ENCODE measurements around the gene DEPP1.

DEPP1 gene

DNA sequence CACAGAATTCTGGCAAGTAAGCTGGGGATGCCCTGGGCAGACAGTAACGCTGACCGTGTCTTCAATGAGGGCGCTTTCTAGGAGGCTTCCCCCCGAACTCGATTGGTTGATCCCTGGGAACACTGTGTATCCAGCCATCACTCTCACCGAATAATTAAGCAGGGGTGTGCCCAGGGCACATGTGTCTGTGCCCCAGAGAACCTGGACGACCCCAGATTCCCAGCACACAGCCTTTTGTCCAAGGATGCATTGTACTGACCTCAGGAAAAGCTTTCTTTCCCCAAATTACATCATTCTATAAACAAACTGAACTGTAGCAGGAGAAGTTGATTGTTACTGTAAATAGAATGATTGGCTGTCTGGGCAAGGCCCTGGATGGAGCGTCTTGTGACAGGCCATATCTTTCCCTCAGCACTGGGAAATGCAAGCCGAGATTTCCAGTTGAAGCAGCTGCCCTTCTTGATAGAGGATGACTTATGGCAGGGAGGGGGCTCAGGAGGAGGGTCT lies 6.6 kb upstream of the DEPP1 start:
- Histone ChIP-seq H3K9ac (no peak overlapping the region), H3K4me3 (no peak overlapping the region), H3K27ac (no peak overlapping the region), H4K20me1 (peaks cover 0 to 100% (median 9%) of the 10 kb centered on the region in 11 experiments; a peak in 10 of 22 replicates), H3K36me3 (peaks cover 0 to 100% (median 52%) of the 10 kb centered on the region in 11 experiments; a peak in 18 of 22 replicates), H3K4me2 (no peak overlapping the region), H3K4me1 (peaks cover 42 to 69% (median 52%) of the 10 kb centered on the region in 10 experiments), H3K27me3 (no peaks in the 10 kb centered on the region), H3K9me3 (replicated peaks in 1 of 11) (no peaks in the 10 kb centered on the region)
- no peak for TF ChIP-seq Cebpa-rat (IDR thresholded peaks at IDR 0.05)

GRCh38 chr10:44984671-44985101 lies 6.1 kb upstream of the DEPP1 start:
- Histone ChIP-seq H3K27ac (no peak overlapping the region; a peak in 1 of 22 replicates), H4K20me1 (peaks cover 0 to 100% (median 9%) of the 10 kb centered on the region in 11 experiments; a peak in 10 of 22 replicates), H3K27me3 (no peaks in the 10 kb centered on the region), H3K4me2 (no peak overlapping the region; a peak in 1 of 22 replicates), H3K4me1 (peaks cover 42 to 69% (median 52%) of the 10 kb centered on the region in 10 experiments), H3K9ac (no peak overlapping the region), H3K4me3 (no peak overlapping the region), H3K36me3 (peaks cover 0 to 100% (median 52%) of the 10 kb centered on the region in 11 experiments; a peak in 18 of 22 replicates), H3K9me3 (replicated peaks in 1 of 11) (no peaks in the 10 kb centered on the region)
- TF ChIP-seq Cebpa-rat (IDR thresholded peaks at IDR 0.05) = no peak

GRCh38 chr10:44983895-44984278 lies 5.3 kb upstream of the DEPP1 start:
- peak overlapping the region in 4 of 11 experiments; percentile 92 to 100 (median 97); a peak in 5 of 22 replicates for H3K4me2 ChIP-seq

DNA sequence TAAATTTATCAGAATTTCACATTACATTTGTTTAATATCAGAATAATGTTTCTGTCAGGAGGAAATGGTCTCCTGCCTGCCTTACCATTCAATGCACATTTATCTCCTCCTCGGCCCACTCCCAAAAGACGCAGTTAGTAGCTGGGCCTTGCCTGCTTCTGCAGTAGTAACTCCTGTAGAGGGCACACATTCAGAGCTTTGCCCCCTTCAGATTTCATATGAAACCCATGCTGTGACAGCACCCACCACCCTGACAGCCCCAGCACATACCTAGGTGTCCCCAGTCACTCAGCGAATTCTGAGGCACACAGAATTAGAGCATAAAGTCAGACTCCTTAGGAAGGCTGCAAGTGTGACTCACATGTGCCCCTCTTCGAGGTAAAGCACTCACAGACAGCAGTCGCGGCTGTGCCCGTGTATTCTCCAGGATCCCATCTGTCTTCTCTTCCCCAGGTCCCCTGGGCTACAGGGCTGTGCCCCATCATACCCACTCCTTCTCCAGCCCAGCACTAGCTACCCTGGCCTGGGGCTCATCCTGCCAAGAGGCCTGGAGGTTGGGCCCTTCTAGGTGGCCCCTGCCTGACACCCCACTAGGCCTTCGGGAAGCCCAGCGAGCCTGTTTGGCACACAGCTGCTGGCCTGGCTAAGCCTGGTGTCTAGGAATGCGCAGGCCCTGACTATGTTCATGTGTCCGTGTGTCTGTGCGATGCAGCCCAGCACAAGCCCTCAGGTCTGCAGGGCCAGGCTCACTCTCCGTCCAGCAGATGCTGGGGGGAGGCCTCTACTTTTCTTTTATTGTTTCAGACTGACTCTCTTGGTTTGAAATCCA lies 4.7 kb upstream of the DEPP1 start:
- no peaks in the 10 kb centered on the region for H3K9me3 ChIP-seq (replicated peaks in 1 of 11)
- peaks cover 0 to 97% (median 45%) of the 10 kb centered on the region in 11 experiments; a peak in 18 of 22 replicates for H3K36me3 ChIP-seq
- peak overlapping the region in 4 of 11 experiments; percentile 21 to 60 (median 38); a peak in 5 of 22 replicates for H3K9ac ChIP-seq
- no peak for TF ChIP-seq Cebpa-rat (IDR thresholded peaks at IDR 0.05)
- peaks cover 46 to 74% (median 56%) of the 10 kb centered on the region in 10 experiments for H3K4me1 ChIP-seq
- no peak overlapping the region for H3K4me3 ChIP-seq
- H4K20me1 ChIP-seq = peaks cover 0 to 98% (median 9%) of the 10 kb centered on the region in 11 experiments; a peak in 8 of 22 replicates
- H3K4me2 ChIP-seq = peak overlapping the region in 7 of 11 experiments; percentile 92 to 100 (median 96); a peak in 10 of 22 replicates
- H3K27ac ChIP-seq = peak overlapping the region in 4 of 11 experiments; percentile 8 to 80 (median 40); a peak in 4 of 22 replicates
- no peaks in the 10 kb centered on the region for H3K27me3 ChIP-seq

More at GRCh38 chr10:44983895-44984278, 5.3 kb upstream of the DEPP1 start:
- peaks cover 0 to 100% (median 51%) of the 10 kb centered on the region in 11 experiments; a peak in 18 of 22 replicates for H3K36me3 ChIP-seq
- H4K20me1 ChIP-seq = peaks cover 0 to 100% (median 9%) of the 10 kb centered on the region in 11 experiments; a peak in 9 of 22 replicates
- no peaks in the 10 kb centered on the region for H3K27me3 ChIP-seq
- H3K27ac ChIP-seq = peak overlapping the region in 2 of 11 experiments; percentile 8 to 80; a peak in 2 of 22 replicates
- no peak overlapping the region for H3K4me3 ChIP-seq
- H3K9me3 ChIP-seq (replicated peaks in 1 of 11) = no peaks in the 10 kb centered on the region
- peak overlapping the region in 3 of 11 experiments; percentile 21 to 60 (median 22); a peak in 3 of 22 replicates for H3K9ac ChIP-seq
- peaks cover 42 to 69% (median 52%) of the 10 kb centered on the region in 10 experiments for H3K4me1 ChIP-seq
- TF ChIP-seq Cebpa-rat (IDR thresholded peaks at IDR 0.05) = no peak

DNA sequence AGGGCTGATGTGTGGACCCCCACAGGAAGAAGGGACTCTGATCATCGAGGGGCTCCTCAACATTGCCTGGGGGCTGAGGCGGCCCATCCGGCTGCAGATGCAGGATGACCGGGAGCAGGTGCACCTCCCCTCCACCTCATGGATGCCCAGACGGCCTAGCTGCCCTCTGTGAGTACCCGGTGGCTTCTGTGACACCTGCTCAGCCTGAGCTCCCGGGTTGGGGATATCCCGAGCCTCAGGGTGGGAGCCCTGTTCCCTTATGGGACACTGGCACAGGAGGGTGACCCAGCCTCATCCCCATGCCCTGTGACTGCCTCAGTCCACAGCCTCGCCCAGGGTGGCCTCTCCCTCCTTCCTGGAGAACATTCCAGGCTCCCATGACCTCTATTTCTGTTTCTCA lies 3.9 kb upstream of the DEPP1 start:
- no peaks in the 10 kb centered on the region for H3K27me3 ChIP-seq
- H3K4me3 ChIP-seq = peak overlapping the region in 1 of 10 experiments; percentile 13; a peak in 1 of 20 replicates
- peaks cover 53 to 82% (median 64%) of the 10 kb centered on the region in 10 experiments for H3K4me1 ChIP-seq
- no peak for TF ChIP-seq Cebpa-rat (IDR thresholded peaks at IDR 0.05)
- peaks cover 0 to 97% (median 39%) of the 10 kb centered on the region in 11 experiments; a peak in 18 of 22 replicates for H3K36me3 ChIP-seq
- no peaks in the 10 kb centered on the region for H3K9me3 ChIP-seq (replicated peaks in 1 of 11)
- H3K27ac ChIP-seq = peak overlapping the region in 9 of 11 experiments; percentile 14 to 80 (median 39); a peak in 9 of 22 replicates
- peak overlapping the region; percentile 90 to 100 (median 97) for H3K4me2 ChIP-seq
- peak overlapping the region in 8 of 11 experiments; percentile 5 to 60 (median 40); a peak in 11 of 22 replicates for H3K9ac ChIP-seq
- H4K20me1 ChIP-seq = peaks cover 0 to 98% (median 9%) of the 10 kb centered on the region in 11 experiments; a peak in 11 of 22 replicates

- no peak for TF ChIP-seq Cebpa-rat (IDR thresholded peaks at IDR 0.05)
- H3K9ac ChIP-seq = peak overlapping the region in 9 of 11 experiments; percentile 5 to 60 (median 36); a peak in 12 of 22 replicates
- H3K9me3 ChIP-seq (replicated peaks in 1 of 11) = no peaks in the 10 kb centered on the region
- peak overlapping the region; percentile 90 to 100 (median 97) for H3K4me2 ChIP-seq
- no peaks in the 10 kb centered on the region for H3K27me3 ChIP-seq
- H3K27ac ChIP-seq = peak overlapping the region in 8 of 11 experiments; percentile 14 to 80 (median 39); a peak in 12 of 22 replicates
- H3K4me3 ChIP-seq = peak overlapping the region in 1 of 10 experiments; percentile 13; a peak in 2 of 20 replicates
- peaks cover 0 to 97% (median 36%) of the 10 kb centered on the region in 11 experiments; a peak in 18 of 22 replicates for H3K36me3 ChIP-seq
- H3K4me1 ChIP-seq = peaks cover 57 to 86% (median 68%) of the 10 kb centered on the region in 10 experiments
- peaks cover 0 to 98% (median 9%) of the 10 kb centered on the region in 11 experiments; a peak in 11 of 22 replicates for H4K20me1 ChIP-seq
Measured at GRCh38 chr10:44982114-44982460, 3.5 kb upstream of the DEPP1 start.

GRCh38 chr10:44981172-44982113 lies 2.8 kb upstream of the DEPP1 start:
- no peak for TF ChIP-seq Cebpa-rat (IDR thresholded peaks at IDR 0.05)
- H3K36me3 ChIP-seq = peaks cover 0 to 97% (median 35%) of the 10 kb centered on the region in 11 experiments; a peak in 18 of 22 replicates
- H3K27ac ChIP-seq = peak overlapping the region; percentile 12 to 80 (median 39); a peak in 18 of 22 replicates
- peaks cover 0 to 98% (median 10%) of the 10 kb centered on the region in 11 experiments; a peak in 11 of 22 replicates for H4K20me1 ChIP-seq
- no peaks in the 10 kb centered on the region for H3K9me3 ChIP-seq (replicated peaks in 1 of 11)
- H3K4me3 ChIP-seq = no peak overlapping the region; a peak in 1 of 20 replicates
- no peaks in the 10 kb centered on the region for H3K27me3 ChIP-seq
- peaks cover 64 to 86% (median 75%) of the 10 kb centered on the region in 10 experiments for H3K4me1 ChIP-seq
- peak overlapping the region; percentile 90 to 100 (median 97) for H3K4me2 ChIP-seq
- peak overlapping the region in 7 of 11 experiments; percentile 8 to 86 (median 54); a peak in 8 of 22 replicates for H3K9ac ChIP-seq
